Mesothelial cell of epicardium (in vitro differentiated cells): ENCODE data around the gene HS2ST1. TPM values are rescaled to one million over a fixed set of nuclear protein-coding genes. Genes with fewer than 3 reads are reported as not detected.

ENCODE experiments used
- DNase-seq, 2 experiments: peaks; one replicate each; pipeline ENCODE4 v3.0.0; 2021; ENCODE audit warnings: low spot score in 2 of 2; ENCODE audit not compliant: unreplicated experiment in 2 of 2
- H3K27ac Mint-ChIP-seq: 2 replicates; pipeline ENCODE4 v1.8.0; 2021; ENCODE audit warnings: mixed read lengths
- H3K27me3 Mint-ChIP-seq: 2 replicates; pipeline ENCODE4 v1.8.0; 2021; ENCODE audit warnings: low read depth, mixed read lengths
- H3K36me3 Mint-ChIP-seq: 2 replicates; pipeline ENCODE4 v1.8.0; 2021; ENCODE audit warnings: mixed read lengths
- H3K4me1 Mint-ChIP-seq: 2 replicates; pipeline ENCODE4 v1.8.0; 2021; ENCODE audit warnings: mixed read lengths
- H3K4me3 Mint-ChIP-seq: 2 replicates; pipeline ENCODE4 v1.8.0; 2021; ENCODE audit warnings: mild to moderate bottlenecking, moderate library complexity, mixed read lengths
- H3K9me3 Mint-ChIP-seq: 2 replicates; pipeline ENCODE4 v1.8.0; 2021; ENCODE audit warnings: mixed read lengths
- CTCF ChIP-seq: fragments of 200-600 bp; sonication (generic); IDR thresholded peaks from one replicate; pipeline ENCODE4 v1.5.0; 2021; ENCODE audit warnings: antibody characterized with exemption; ENCODE audit not compliant: unreplicated experiment
- total RNA-seq: library from RNA; stranded (reverse); gene quantifications from 3 replicates; pipeline ENCODE4 v1.2.1, GENCODE V29; 2021

The HS2ST1 gene
- total RNA-seq, 1 donor from 2014 or later: 40.2 TPM

DNA sequence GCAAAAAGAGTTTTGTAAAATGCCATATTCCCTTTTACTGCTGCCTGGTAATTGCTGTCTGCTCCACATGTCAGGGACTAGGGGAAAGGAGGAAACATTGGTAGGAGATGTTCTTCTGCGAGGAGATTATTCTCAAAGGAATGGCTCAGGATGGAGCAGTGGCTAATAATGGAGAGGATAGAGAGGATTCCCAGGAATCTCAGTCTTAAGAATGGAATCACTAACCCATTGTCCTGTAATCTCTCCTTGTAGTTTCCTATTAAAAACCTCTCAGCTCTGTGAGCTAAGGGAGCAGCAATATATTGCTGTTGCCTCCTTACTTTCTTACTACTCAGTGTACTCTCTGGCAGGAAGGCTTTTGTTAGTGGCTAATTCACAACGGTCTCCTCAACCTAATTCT lies 175.4 kb downstream of the HS2ST1 start:
- Mint-ChIP-seq H3K4me1 (peaks cover 13% of the 10 kb centered on the region), H3K27me3 (no peaks in the 10 kb centered on the region), H3K36me3 (no peaks in the 10 kb centered on the region), H3K9me3 (no peaks in the 10 kb centered on the region), H3K27ac (no peak overlapping the region), H3K4me3 (no peak overlapping the region)
- no peak for TF ChIP-seq CTCF
- no peak for DNase-seq

DNA sequence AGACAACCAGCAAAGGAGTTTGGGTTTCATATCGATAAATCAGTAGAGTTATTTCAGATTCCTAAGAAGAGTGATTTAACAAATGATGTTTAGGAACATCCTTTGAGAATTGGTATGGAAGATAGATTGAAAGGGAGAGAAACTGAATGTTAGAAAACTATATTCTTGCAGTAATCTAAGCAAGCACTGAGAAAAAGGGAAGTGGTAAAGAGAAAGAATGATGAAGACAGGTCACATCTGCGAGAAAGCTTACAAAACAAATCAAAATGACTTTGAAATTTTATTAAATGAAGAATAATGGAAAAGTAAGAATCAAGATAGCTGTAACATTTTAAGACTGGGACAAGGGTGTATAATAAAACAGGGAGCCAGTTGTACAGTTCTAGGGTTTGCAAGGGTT lies 177.0 kb downstream of the HS2ST1 start:
- H3K4me3 Mint-ChIP-seq: no peak overlapping the region
- no peaks in the 10 kb centered on the region for H3K27me3 Mint-ChIP-seq
- no peak for DNase-seq
- H3K9me3 Mint-ChIP-seq: no peaks in the 10 kb centered on the region
- H3K36me3 Mint-ChIP-seq: no peaks in the 10 kb centered on the region
- no peak overlapping the region for H3K27ac Mint-ChIP-seq
- TF ChIP-seq CTCF: no peak
- peaks cover 13% of the 10 kb centered on the region for H3K4me1 Mint-ChIP-seq

GRCh38 chr1:87092846-87093245 lies 178.4 kb downstream of the HS2ST1 start:
- H3K27me3 Mint-ChIP-seq: no peaks in the 10 kb centered on the region
- H3K27ac Mint-ChIP-seq: no peak overlapping the region
- TF ChIP-seq CTCF: no peak

DNA sequence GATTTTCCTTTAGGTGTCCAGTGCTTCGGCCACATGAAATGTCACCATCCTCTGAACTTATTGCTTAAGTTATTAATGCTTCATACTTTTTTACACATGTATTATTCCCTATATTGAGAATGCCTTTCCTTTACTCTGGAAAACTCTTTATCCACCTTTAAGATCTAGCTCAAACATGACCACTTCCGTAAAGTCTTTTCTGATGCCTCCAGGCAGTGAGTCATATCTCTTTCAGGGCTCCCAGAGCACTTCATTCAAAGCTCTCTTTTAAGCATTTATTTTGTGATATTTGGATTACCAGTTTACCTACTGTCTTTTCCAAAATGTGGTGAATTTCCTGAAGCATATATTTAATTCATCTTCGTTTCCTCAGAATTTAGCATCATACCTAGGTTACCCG lies 178.9 kb downstream of the HS2ST1 start:
- DNase-seq: no peak
- no peaks in the 10 kb centered on the region for H3K27me3 Mint-ChIP-seq
- H3K4me1 Mint-ChIP-seq: peaks cover 13% of the 10 kb centered on the region
- H3K36me3 Mint-ChIP-seq: peaks cover 2% of the 10 kb centered on the region
- no peaks in the 10 kb centered on the region for H3K9me3 Mint-ChIP-seq
- no peak overlapping the region for H3K4me3 Mint-ChIP-seq
- H3K27ac Mint-ChIP-seq: no peak overlapping the region
- no peak for TF ChIP-seq CTCF

More at GRCh38 chr1:87092846-87093245, 178.4 kb downstream of the HS2ST1 start:
- no peak overlapping the region for H3K4me3 Mint-ChIP-seq
- H3K4me1 Mint-ChIP-seq: peaks cover 13% of the 10 kb centered on the region
- H3K36me3 Mint-ChIP-seq: peaks cover 2% of the 10 kb centered on the region
- H3K9me3 Mint-ChIP-seq: no peaks in the 10 kb centered on the region
- no peak for DNase-seq

DNA sequence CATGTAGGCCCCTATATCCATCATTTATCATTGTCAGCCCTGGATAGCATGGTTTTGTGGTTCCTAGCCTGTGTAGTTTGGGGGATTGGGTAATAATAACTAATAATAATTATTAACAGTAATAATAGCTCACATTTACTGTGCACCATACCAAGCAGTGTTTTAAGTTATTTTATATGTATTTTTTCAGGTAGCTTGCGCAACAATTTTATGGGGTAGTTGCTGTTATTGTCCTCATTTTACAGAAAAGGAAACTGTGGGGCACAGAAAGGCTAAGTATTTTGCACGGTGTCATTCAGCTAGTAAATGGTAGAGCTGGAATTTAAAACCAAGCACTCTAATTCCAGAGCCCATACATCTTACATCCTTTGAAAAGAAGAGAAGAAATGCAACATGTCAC lies 179.8 kb downstream of the HS2ST1 start:
- H3K27ac Mint-ChIP-seq: no peak overlapping the region
- H3K27me3 Mint-ChIP-seq: no peaks in the 10 kb centered on the region
- DNase-seq: no peak
- H3K4me3 Mint-ChIP-seq: no peak overlapping the region
- TF ChIP-seq CTCF: no peak
- peaks cover 2% of the 10 kb centered on the region for H3K36me3 Mint-ChIP-seq
- H3K9me3 Mint-ChIP-seq: no peaks in the 10 kb centered on the region
- H3K4me1 Mint-ChIP-seq: peaks cover 10% of the 10 kb centered on the region

- DNase-seq: no peak
- peaks cover 18% of the 10 kb centered on the region for H3K36me3 Mint-ChIP-seq
- no peak overlapping the region for H3K27ac Mint-ChIP-seq
- peaks cover 11% of the 10 kb centered on the region for H3K9me3 Mint-ChIP-seq
- peaks cover 9% of the 10 kb centered on the region for H3K4me1 Mint-ChIP-seq
- no peak for TF ChIP-seq CTCF
- no peaks in the 10 kb centered on the region for H3K27me3 Mint-ChIP-seq
- H3K4me3 Mint-ChIP-seq: no peak overlapping the region
Observed at GRCh38 chr1:87100271-87100670, 185.8 kb downstream of the HS2ST1 start.
